ENCODE measurements around the gene CLMP. TPM values are rescaled to one million over a fixed set of nuclear protein-coding genes. Genes with fewer than 3 reads are reported as not detected.

The CLMP gene
- total RNA-seq, 1 experiment from 2014 or later: 3.2 TPM

GRCh38 chr11:123231777-123232176 lies 36.7 kb upstream of the CLMP start:
- no peak overlapping the region for H2AFZ ChIP-seq (ENCODE audit: low read depth, low read length, poor library complexity, severe bottlenecking)
- H3K27me3 ChIP-seq (ENCODE audit: insufficient read depth, low read length): 0 out of 2 replicates have a peak, but pooled peaks cover 5% of the 10 kb centered on the region
- CTCF ChIA-PET: interaction anchor here (1.4 kb wide), 1 partner anchor 129 kb away, joined by 3 read pairs; no protein-coding TSS in a partner anchor
- H3K4me1 ChIP-seq (ENCODE audit: control insufficient read depth in 1 of 2, insufficient read depth in 2 of 2, low read length in 2 of 2): no peaks in the 10 kb centered on the region
- POLR2A ChIA-PET: interaction anchor here (0.7 kb wide), 1 partner anchor 98 kb away, joined by 3 read pairs; no protein-coding TSS in a partner anchor
- TF ChIP-seq ATF3 (IDR thresholded peaks at IDR 0.05) (no peak), ZBTB33 (IDR thresholded peaks at IDR 0.05; ENCODE audit: extremely low read depth, insufficient replicate concordance, low read length) (no peak), TCF7L2 (IDR thresholded peaks at IDR 0.05; ENCODE audit: borderline replicate concordance, extremely low read depth, insufficient read depth, insufficient read length) (no peak), SP1 (IDR thresholded peaks at IDR 0.05; ENCODE audit: low read depth) (no peak), POLR2AphosphoS5 (IDR thresholded peaks at IDR 0.05; ENCODE audit: low read depth, low read length) (no peak), EGR1 (IDR thresholded peaks at IDR 0.05; ENCODE audit: low read depth) (no peak), ELF1 (IDR thresholded peaks at IDR 0.05; ENCODE audit: borderline replicate concordance, low read depth) (no peak), JUND (IDR thresholded peaks at IDR 0.05) (no peak), POLR2A (IDR thresholded peaks at IDR 0.05; ENCODE audit: borderline replicate concordance, extremely low read depth, insufficient read depth, insufficient read length) (no peak), CEBPB (IDR thresholded peaks at IDR 0.05; ENCODE audit: low read depth) (no peak), EZH2 (IDR thresholded peaks at IDR 0.05) (no peak), CBX3 (IDR thresholded peaks at IDR 0.05; ENCODE audit: low read depth) (no peak)
- no peak overlapping the region for H3K4me2 ChIP-seq (ENCODE audit: low read length)
- H3K27ac ChIP-seq (ENCODE audit: low read depth, low read length): no peak overlapping the region
- BruUV-seq (replicated peaks): no TSS peak
- no peak for ATAC-seq
- H3K36me3 ChIP-seq (ENCODE audit: control insufficient read depth in 1 of 2, insufficient read depth in 2 of 2, low read length in 2 of 2): no peaks in the 10 kb centered on the region
- H3K9ac ChIP-seq (ENCODE audit: low read length): no peak overlapping the region
- H3K9me2 ChIP-seq (ENCODE audit: insufficient read depth): no peaks in the 10 kb centered on the region
- H3K9me3 ChIP-seq (ENCODE audit: control insufficient read depth in 1 of 2, insufficient read depth in 1 of 2, low read depth in 1 of 2, low read length in 2 of 2): no peaks in the 10 kb centered on the region
- intact Hi-C loops (cut with micrococcal nuclease): no loop called here
- RAD21 ChIA-PET (ENCODE audit: low non-redundant PET in 1 of 2, low total read pairs in 2 of 2, uncharacterized antibody in 2 of 2, unreplicated experiment in 2 of 2): interaction anchor here in 1 of 2 experiments (0.7 to 1.2 kb wide), 2 partner anchors 8 to 128 kb away, joined by 4 read pairs; no protein-coding TSS in a partner anchor
- H4K20me1 ChIP-seq (ENCODE audit: insufficient read depth): no peaks in the 10 kb centered on the region
- DNase-seq (ENCODE audit: low read depth, low spot score): no peak
- no peak overlapping the region for H3K4me3 ChIP-seq (replicated peaks in 1 of 2; ENCODE audit: low read depth in 1 of 2, low read length in 2 of 2)
- H3K79me2 ChIP-seq (ENCODE audit: insufficient read depth, low read length): no peaks in the 10 kb centered on the region

All from HCT116 (cell line).